ENCODE results near the gene BIRC5. TPM values are rescaled to one million over a fixed set of nuclear protein-coding genes. Genes with fewer than 3 reads are reported as not detected.

The BIRC5 gene
- total RNA-seq = 1 to 10 TPM; 3.7 to 9.6 (median 5.5) TPM

GRCh38 chr17:78214016-78214705 is at the start of gene BIRC5:
BIRC5 (plus strand) TSS chr17:78214253; CDS start chr17:78214317, 64 bp downstream.
- 1% methylated on average over 34 of the region's 60 CpGs for WGBS
- Histone ChIP-seq H3K27me3 (no peaks in the 10 kb centered on the region), H3K9me3 (no peaks in the 10 kb centered on the region), H3K27ac (no peak within 1 kb of the TSS), H3K4me3 (peak within 1 kb of the TSS; percentile 61), H3K36me3 (no peaks in the 10 kb centered on the region), H3K4me1 (peaks cover 9% of the 10 kb centered on the region)
- TF ChIP-seq POLR2AphosphoS5 (IDR thresholded peaks at IDR 0.05) (peak in 1 of 3 donors; percentile 87), CTCF (IDR thresholded peaks at IDR 0.05) (no peak), POLR2A (IDR thresholded peaks at IDR 0.05) (no peak), EP300 (IDR thresholded peaks at IDR 0.05) (no peak)
- DNase-seq (ENCODE audit: low spot score in 2 of 2) = peak; percentile 89 to 93

GRCh38 chr17:78164748-78165607 is 49.1 kb upstream of the BIRC5 start:
- Histone ChIP-seq H3K27ac (no peak overlapping the region), H3K36me3 (no peaks in the 10 kb centered on the region), H3K27me3 (no peaks in the 10 kb centered on the region), H3K4me1 (peaks cover 41% of the 10 kb centered on the region), H3K4me3 (no peak overlapping the region), H3K9me3 (no peaks in the 10 kb centered on the region)
- TF ChIP-seq EP300 (IDR thresholded peaks at IDR 0.05) (no peak), POLR2A (IDR thresholded peaks at IDR 0.05) (no peak), CTCF (IDR thresholded peaks at IDR 0.05) (no peak), POLR2AphosphoS5 (IDR thresholded peaks at IDR 0.05) (no peak)
- no peak for DNase-seq (ENCODE audit: low spot score in 2 of 2)
- WGBS = 88% methylated on average over 11 of the region's 16 CpGs

GRCh38 chr17:78166416-78166815 is 47.6 kb upstream of the BIRC5 start:
- no peak for TF ChIP-seq EP300 (IDR thresholded peaks at IDR 0.05)
- no peak for TF ChIP-seq POLR2A (IDR thresholded peaks at IDR 0.05)
- no peak for TF ChIP-seq POLR2AphosphoS5 (IDR thresholded peaks at IDR 0.05)
- TF ChIP-seq CTCF (IDR thresholded peaks at IDR 0.05) = no peak
- DNase-seq (ENCODE audit: low spot score in 2 of 2) = no peak
- Histone ChIP-seq H3K36me3 (peaks cover 9% of the 10 kb centered on the region), H3K9me3 (no peaks in the 10 kb centered on the region), H3K4me3 (no peak overlapping the region), H3K4me1 (peaks cover 41% of the 10 kb centered on the region), H3K27ac (no peak overlapping the region), H3K27me3 (no peaks in the 10 kb centered on the region)
- 60% methylated on average over 6 of the region's 6 CpGs for WGBS

- H3K4me3 ChIP-seq = peak within 1 kb of the TSS; percentile 73
- peak in 1 of 2 donors; percentile 84 for DNase-seq (ENCODE audit: low spot score in 2 of 2)
- H3K4me1 ChIP-seq = peaks cover 50% of the 10 kb centered on the region
- peak within 1 kb of the TSS; percentile 89 for H3K27ac ChIP-seq
- 1% methylated on average over 19 of the region's 84 CpGs for WGBS
- H3K36me3 ChIP-seq = peaks cover 18% of the 10 kb centered on the region
- peak; percentile 67 to 70 for TF ChIP-seq POLR2A (IDR thresholded peaks at IDR 0.05)
- TF ChIP-seq POLR2AphosphoS5 (IDR thresholded peaks at IDR 0.05) = no peak
- TF ChIP-seq CTCF (IDR thresholded peaks at IDR 0.05) = no peak
- TF ChIP-seq EP300 (IDR thresholded peaks at IDR 0.05) = no peak
- H3K9me3 ChIP-seq = no peaks in the 10 kb centered on the region
- H3K27me3 ChIP-seq = no peaks in the 10 kb centered on the region
Observed at GRCh38 chr17:78168242-78168902, 45.7 kb upstream of the BIRC5 start, which contains the start of gene SYNGR2. SYNGR2 (plus strand) TSS chr17:78168581; CDS start chr17:78168617, 36 bp downstream.
